ENCODE measurements around the gene EPHA3. TPM values are rescaled to one million over a fixed set of nuclear protein-coding genes. Genes with fewer than 3 reads are reported as not detected.

EPHA3 gene
- total and polyA plus RNA-seq, 9 donors = 1.0 to 6.9 (median 2.9) TPM

GRCh38 chr3:89314454-89315098 lies 207.2 kb downstream of the EPHA3 start:
- Histone ChIP-seq H3K36me3 (no peaks in the 10 kb centered on the region), H3K9me3 (no peaks in the 10 kb centered on the region), H3K4me1 (ENCODE audit: insufficient read depth) (no peaks in the 10 kb centered on the region), H3K4me3 (no peak overlapping the region), H3K27me3 (no peaks in the 10 kb centered on the region), H3K27ac (no peak overlapping the region)
- TF ChIP-seq EP300 (IDR thresholded peaks at IDR 0.05) = no peak
- no peak for TF ChIP-seq POLR2A (IDR thresholded peaks at IDR 0.05)
- TF ChIP-seq CTCF (IDR thresholded peaks at IDR 0.05) = no peak
- no peak for DNase-seq
- 63 to 90% (median 82%) methylated on average over 3 of the region's 3 CpGs for WGBS, 3 donors
- intact Hi-C loops (cut with DNase I) = no loop called here

- Histone ChIP-seq H3K4me1 (ENCODE audit: insufficient read depth) (no peaks in the 10 kb centered on the region), H3K36me3 (no peaks in the 10 kb centered on the region), H3K9me3 (no peaks in the 10 kb centered on the region), H3K27ac (no peak overlapping the region), H3K4me3 (no peak overlapping the region), H3K27me3 (no peaks in the 10 kb centered on the region)
- WGBS, 3 donors = 85 to 93% (median 90%) methylated on average over 6 of the region's 6 CpGs
- DNase-seq = no peak
- intact Hi-C loops (cut with DNase I) = no loop called here
- TF ChIP-seq CTCF (IDR thresholded peaks at IDR 0.05) (no peak), POLR2A (IDR thresholded peaks at IDR 0.05) (no peak), EP300 (IDR thresholded peaks at IDR 0.05) (no peak)
Observed at GRCh38 chr3:89315750-89316470, 208.5 kb downstream of the EPHA3 start.

- Histone ChIP-seq H3K27me3 (no peaks in the 10 kb centered on the region), H3K9me3 (no peaks in the 10 kb centered on the region), H3K27ac (no peak overlapping the region), H3K4me3 (no peak overlapping the region), H3K36me3 (no peaks in the 10 kb centered on the region), H3K4me1 (ENCODE audit: insufficient read depth) (no peaks in the 10 kb centered on the region)
- intact Hi-C loops (cut with DNase I) = no loop called here
- 94 to 96% (median 94%) methylated on average over 2 of the region's 2 CpGs for WGBS, 3 donors
- no peak for DNase-seq
- TF ChIP-seq CTCF (IDR thresholded peaks at IDR 0.05) = no peak
- no peak for TF ChIP-seq EP300 (IDR thresholded peaks at IDR 0.05)
- TF ChIP-seq POLR2A (IDR thresholded peaks at IDR 0.05) = no peak
Observed at GRCh38 chr3:89320186-89320585, 212.8 kb downstream of the EPHA3 start.

- 95 to 100% (median 97%) methylated on average over 1 of the region's 1 CpG for whole genome bisulfite sequencing, 3 donors
- Histone ChIP-seq H3K9me3 (no peaks in the 10 kb centered on the region), H3K36me3 (no peaks in the 10 kb centered on the region), H3K4me1 (ENCODE audit: insufficient read depth) (no peaks in the 10 kb centered on the region), H3K27ac (no peak overlapping the region), H3K27me3 (no peaks in the 10 kb centered on the region), H3K4me3 (no peak overlapping the region)
- intact Hi-C loops (cut with DNase I) = no loop called here
- TF ChIP-seq POLR2A (IDR thresholded peaks at IDR 0.05) (no peak), EP300 (IDR thresholded peaks at IDR 0.05) (no peak), CTCF (IDR thresholded peaks at IDR 0.05) (no peak)
- no peak for DNase-seq
Observed at GRCh38 chr3:89326997-89327396, 219.6 kb downstream of the EPHA3 start.

Data from ovary (tissue), 9 donors.